ENCODE measurements around the gene CRABP2.

The CRABP2 gene

GRCh38 chr1:156741481-156741983 is 36.1 kb upstream of the CRABP2 start:
- no peak for DNase-seq

GRCh38 chr1:156740741-156741480 is 35.5 kb upstream of the CRABP2 start, which contains the start of gene MRPL24:
TSS of gene MRPL24 (minus strand) at chr1:156741088. CDS start at chr1:156738704, 2,384 bp downstream.
- peak; percentile 100 for DNase-seq

- DNase-seq = peak; percentile 85
These were observed 34.9 kb upstream of the CRABP2 start for GRCh38 chr1:156740237-156740740.

GRCh38 chr1:156738916-156739315 is 33.5 kb upstream of the CRABP2 start:
- DNase-seq = no peak

- no peak for DNase-seq
These were observed 33.0 kb upstream of the CRABP2 start for GRCh38 chr1:156738407-156738806.

GRCh38 chr1:156733989-156734584 is 28.7 kb upstream of the CRABP2 start:
- no peak for DNase-seq

- DNase-seq = peak; percentile 99
These were observed 23.4 kb upstream of the CRABP2 start, which contains the start of gene ISG20L2 for GRCh38 chr1:156728599-156729462. TSS of gene ISG20L2 (minus strand) at chr1:156728766. CDS start at chr1:156727652, 1,114 bp downstream.

- DNase-seq = peak; percentile 94
These were observed 22.7 kb upstream of the CRABP2 start, which contains the start of gene METTL25B for GRCh38 chr1:156727926-156728598. TSS of gene METTL25B (plus strand) at chr1:156728469. CDS start at chr1:156729105, 636 bp downstream.

- no peak for DNase-seq
These were observed 22.1 kb upstream of the CRABP2 start for GRCh38 chr1:156727492-156727891.

- DNase-seq = peak; percentile 92
These were observed 21.3 kb upstream of the CRABP2 start for GRCh38 chr1:156726549-156727226.

GRCh38 chr1:156725683-156726280 is 20.4 kb upstream of the CRABP2 start:
- peak; percentile 96 for DNase-seq

GRCh38 chr1:156721535-156721934 is 16.2 kb upstream of the CRABP2 start:
- no peak for DNase-seq

GRCh38 chr1:156721131-156721530 is 15.7 kb upstream of the CRABP2 start:
- no peak for DNase-seq

GRCh38 chr1:156717351-156717750 is 12.0 kb upstream of the CRABP2 start:
- DNase-seq = no peak

GRCh38 chr1:156714830-156715229 is 9.4 kb upstream of the CRABP2 start:
- DNase-seq = no peak

- no peak for DNase-seq
These were observed 7.2 kb upstream of the CRABP2 start for GRCh38 chr1:156712626-156713025.

GRCh38 chr1:156711011-156711817 is 5.8 kb upstream of the CRABP2 start:
- peak; percentile 41 for DNase-seq

GRCh38 chr1:156709757-156710489 is 4.5 kb upstream of the CRABP2 start:
- DNase-seq = peak; percentile 59

GRCh38 chr1:156709031-156709430 is 3.6 kb upstream of the CRABP2 start:
- no peak for DNase-seq
